ENCODE data around the gene ZNF107.
"Not testable (repeated sequence)": the region's sequence is repeated elsewhere in the genome, so short reads cannot be mapped to it uniquely, and the experiment has no call there.

The ZNF107 gene

GRCh38 chr7:64651203-64651602 is 14.7 kb upstream of the ZNF107 start:
- no peak for FAIRE-seq

- no peak for FAIRE-seq
Observed at GRCh38 chr7:64651632-64652165, 14.2 kb upstream of the ZNF107 start.

- FAIRE-seq, result no peak
Observed at GRCh38 chr7:64653721-64654401, 12.1 kb upstream of the ZNF107 start.

GRCh38 chr7:64654796-64655548 is 11.0 kb upstream of the ZNF107 start:
- FAIRE-seq, result no peak

DNA sequence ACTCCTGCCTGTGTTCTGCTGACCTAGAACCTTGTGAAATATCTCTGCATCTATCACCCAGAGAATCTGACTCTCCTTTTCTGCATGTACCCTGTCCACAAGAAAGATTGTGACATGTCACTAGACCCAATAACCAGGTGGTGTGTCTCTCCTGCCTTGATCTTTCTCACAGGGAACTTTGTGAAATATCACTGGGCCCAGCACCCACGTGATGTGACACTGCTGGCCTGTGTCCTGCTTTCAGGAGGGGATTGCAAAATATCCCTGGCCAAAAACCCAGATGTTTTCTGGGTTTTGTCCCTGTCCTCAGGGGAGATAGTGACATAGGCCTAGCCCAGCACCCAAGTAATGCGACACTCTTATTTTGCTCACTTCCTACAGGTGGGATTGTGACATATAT is 10.1 kb upstream of the ZNF107 start:
- FAIRE-seq, result no peak

DNA sequence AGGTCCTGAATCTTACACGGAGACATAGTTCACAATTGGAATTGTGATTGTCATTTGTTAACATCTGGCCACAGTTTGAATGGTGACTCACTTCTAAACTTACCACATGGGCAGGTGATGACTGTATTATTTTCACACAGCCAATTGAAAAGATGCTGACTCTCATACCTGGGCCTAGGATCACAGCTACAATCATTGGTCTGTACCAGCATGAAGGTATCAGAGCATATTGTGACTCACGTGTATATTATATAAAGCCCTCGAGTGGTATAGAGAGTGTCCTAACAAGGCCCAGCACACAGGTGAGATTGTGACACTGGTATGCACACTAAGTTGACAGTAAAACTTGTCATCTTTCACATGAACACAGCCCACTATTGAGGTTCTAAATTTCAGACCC is 9.4 kb upstream of the ZNF107 start:
- FAIRE-seq, result no peak

DNA sequence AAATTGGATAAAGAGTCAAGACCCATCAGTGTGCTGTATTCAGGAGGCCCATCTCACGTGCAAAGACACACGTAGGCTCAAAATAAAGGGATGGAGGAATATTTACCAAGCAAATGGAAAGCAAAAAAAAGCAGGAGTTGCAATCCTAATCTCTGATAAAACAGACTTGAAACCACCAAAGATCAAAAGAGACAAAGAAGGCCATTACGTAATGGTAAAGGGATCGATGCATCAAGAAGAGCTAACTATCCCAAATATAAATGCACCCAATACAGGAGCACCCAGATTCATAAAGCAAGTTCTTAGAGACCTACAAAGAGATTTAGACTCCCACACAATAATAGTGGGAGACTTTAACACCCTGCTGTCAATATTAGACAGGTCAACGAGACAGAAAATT is 3.8 kb upstream of the ZNF107 start:
- FAIRE-seq, result not testable (repeated sequence)

DNA sequence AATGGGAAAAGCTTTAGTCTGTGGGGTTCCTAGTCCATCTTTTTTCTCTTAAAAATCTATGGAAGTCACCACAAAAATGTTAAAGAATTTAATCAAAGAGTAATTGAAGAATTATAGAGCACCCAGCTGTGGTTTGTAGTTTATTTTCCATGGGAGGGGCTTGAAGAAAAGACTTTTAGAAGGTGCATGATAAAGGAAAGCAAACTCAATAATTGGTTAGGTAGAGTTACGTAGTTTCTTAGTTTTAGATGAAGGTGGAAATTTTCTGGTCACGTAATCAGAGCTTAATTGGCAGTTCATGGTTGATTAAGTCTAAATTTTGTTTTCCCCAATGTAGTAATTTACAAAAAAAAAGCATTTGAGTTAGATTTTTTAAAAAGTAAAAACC is 724 bp downstream of the ZNF107 start:
- FAIRE-seq, result no peak

- no peak for FAIRE-seq
Observed at GRCh38 chr7:64667311-64667710, 1.4 kb downstream of the ZNF107 start.

DNA sequence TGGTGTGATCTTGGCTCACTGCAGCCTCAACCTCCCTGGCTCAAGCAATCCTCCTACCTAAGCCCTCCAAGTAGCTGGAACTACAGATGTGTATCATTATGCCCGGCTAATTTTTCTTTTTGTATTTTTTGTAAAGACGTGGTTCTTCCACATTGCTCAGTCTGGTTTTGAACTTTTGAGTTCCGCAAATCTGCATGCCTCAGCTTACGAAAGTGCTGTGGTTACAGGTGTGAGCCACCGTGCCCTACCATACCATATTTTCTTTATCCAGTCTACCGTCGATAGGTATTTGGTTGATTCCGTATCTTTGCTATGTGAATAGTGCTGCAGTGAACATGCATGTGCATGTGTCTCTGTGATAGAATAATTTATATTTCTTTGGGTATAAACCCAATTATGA is 6.5 kb downstream of the ZNF107 start:
- FAIRE-seq, result no peak

DNA sequence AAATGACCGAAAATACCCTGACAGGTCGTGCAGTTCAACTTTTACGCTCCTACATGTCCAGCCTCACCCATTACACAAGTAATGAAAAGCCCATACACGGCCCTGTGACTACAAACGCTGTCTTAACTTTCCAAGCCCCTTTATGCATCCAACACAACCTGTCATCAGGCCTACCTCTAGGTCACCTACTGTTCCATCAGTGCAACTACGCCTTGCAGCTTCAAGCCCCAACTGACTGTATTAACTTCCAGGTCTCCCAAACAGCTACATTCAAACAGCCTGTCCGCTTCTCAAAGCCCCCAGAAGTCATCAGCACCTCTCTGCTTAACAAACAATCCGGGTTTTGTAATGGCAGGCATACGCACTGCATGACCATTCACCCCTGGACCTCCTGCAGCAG is 19.2 kb downstream of the ZNF107 start:
- FAIRE-seq, result no peak

DNA sequence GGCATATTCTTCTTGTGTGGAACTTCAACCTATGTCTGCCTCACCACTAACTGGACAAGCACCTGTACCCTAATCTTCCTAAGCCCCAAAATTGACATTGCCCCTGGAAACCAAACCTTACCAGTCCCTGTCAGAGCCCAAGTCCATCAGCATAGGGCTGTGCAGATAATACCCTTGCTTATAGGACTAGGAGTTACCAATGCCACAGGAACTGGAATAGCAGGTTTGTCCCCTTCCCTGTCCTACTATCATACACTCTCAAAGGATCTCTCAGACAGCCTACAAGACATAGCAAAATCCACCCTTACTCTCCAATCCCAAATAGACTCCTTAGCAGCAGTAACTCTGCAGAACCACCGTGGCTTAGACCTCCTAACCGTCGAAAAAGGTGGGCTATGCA is 19.8 kb downstream of the ZNF107 start:
- no peak for FAIRE-seq

DNA sequence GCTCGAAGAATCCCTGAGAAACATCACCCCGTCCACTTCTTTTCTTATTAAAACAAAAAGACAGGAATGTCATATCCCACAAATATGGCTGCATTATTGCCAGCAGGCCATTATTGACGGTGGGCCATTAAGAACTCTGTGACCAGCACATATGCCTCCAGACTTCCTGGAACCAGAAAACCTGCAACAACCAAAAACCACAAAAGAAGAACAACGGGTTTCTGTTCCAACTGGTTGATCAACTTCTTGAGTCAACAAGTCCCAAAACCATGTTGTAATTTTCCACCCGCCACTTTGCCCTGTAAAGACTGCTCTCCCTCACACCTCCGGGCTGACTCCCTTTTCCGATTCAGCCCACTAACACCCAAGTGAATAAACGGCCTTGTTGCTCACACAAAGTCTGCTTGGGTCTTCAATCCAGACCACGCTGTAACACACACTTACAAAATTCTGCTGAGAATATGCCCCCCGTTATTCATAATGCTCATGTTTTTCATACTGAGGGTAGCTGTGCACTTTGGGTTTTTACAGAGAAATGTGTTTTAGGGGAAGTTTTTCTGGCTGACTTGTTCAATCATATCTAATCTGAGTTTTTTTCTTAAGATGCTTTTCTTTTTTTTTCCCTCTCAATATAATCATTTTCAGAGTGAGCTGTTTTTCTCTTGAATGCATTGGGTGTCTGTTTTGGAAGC is 20.7 kb downstream of the ZNF107 start:
- no peak for FAIRE-seq

DNA sequence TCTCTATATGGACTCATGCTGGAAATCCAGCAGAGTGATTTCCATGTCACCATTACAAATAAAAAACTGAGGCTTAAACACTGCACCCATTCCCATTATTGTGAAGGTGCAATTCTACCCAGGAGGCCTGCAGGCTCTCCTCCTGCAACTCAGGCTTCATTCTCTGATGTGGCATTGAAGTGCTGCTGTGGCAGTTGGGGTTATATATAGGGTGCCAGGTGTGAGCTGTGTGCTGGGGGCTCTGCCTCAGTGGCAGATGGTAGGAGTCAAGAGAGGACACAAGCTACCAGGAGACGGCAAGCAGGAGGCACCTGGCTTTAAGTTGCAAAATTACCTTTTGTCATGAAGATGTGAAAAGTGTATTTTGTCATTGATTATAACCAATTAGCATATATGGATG is 21.3 kb downstream of the ZNF107 start:
- FAIRE-seq, result no peak

GRCh38 chr7:64688988-64689387 is 23.1 kb downstream of the ZNF107 start:
- no peak for FAIRE-seq

GRCh38 chr7:64691831-64692230 is 25.9 kb downstream of the ZNF107 start:
- no peak for FAIRE-seq

- FAIRE-seq, result not testable (repeated sequence)
Observed at GRCh38 chr7:64697863-64698262, 31.9 kb downstream of the ZNF107 start.

GRCh38 chr7:64706625-64707292 is 40.8 kb downstream of the ZNF107 start:
- no peak for FAIRE-seq

DNA sequence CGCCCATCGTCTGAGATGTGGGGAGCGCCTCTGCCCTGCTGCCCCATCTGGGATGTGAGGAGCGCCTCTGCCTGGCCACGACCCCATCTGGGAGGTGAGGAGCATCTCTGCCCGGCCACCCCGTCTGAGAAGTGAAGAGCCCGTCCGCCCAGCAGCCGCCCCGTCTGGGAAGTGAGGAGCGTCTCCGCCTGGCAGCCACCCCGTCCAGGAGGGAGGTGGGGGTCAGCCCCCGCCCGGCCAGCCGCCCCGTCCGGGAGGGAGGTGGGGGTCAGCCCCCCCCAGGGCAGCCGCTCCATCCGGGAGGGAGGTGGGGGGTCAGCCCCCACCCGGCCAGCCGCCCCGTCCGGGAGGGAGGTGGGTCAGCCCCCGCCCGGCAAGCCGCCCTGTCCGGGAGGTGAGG is 52.0 kb downstream of the ZNF107 start:
- not testable (repeated sequence) for FAIRE-seq

DNA sequence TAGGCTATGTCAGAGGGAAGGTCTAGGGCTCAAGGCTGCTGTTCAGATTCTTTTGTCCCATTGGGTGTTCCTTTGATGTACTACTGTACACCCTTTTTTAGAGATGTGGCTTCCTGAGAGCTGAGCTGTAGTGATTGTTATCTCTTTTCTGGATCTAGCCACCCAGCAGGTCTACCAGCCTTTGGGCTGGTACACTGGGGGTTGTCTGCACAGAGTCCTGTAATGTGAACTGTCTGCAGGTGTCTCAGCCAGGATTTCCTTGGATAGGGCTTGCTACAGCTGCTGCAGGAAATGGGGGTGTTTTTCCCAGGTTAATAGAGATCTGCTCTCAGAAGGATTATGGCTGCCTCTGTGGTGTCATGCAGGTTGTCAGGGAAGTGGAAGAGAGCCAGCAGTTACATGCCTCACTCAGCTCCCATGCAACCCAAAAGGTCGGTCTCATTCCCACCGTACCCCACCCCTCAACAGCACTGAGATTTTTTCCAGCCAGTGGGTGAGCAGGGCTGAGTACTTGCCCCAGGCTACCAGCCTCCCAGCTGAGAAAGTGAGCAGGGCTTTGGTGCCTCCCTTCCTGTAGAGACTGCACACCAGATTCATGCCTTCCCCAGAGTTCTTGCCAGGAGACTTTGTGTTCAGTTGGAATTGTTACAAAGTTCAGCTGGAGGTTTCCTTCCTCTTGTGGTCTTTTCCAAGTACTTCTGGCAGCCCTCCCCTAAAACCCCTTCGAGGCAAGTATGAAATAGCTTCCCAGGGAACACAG is 63.3 kb downstream of the ZNF107 start:
- FAIRE-seq, result no peak

GRCh38 chr7:64733550-64734240 is 67.8 kb downstream of the ZNF107 start:
- no peak for FAIRE-seq

- FAIRE-seq, result no peak
Observed at GRCh38 chr7:64736575-64736974, 70.6 kb downstream of the ZNF107 start.

All from G401.6 (cell line).